Peyer's patch (tissue), 4 donors: ENCODE results near the gene NUDT22. TPM values are rescaled to one million over a fixed set of nuclear protein-coding genes. Genes with fewer than 3 reads are reported as not detected.

Experiments
- DNase-seq, 3 donors: peaks; one replicate each; pipeline ENCODE4 v3.0.0-alpha.2; 2017 to 2019
- H3K27ac ChIP-seq, 4 donors: fragments of 200-600 bp; sonication (generic); one replicate each; pipeline ENCODE4 v1.5.1; 2016 to 2019
- H3K27me3 ChIP-seq, 2 donors: fragments of 200-600 bp; sonication (generic); one replicate each; pipeline ENCODE4 v1.5.1; 2019
- H3K36me3 ChIP-seq, 3 donors: fragments of 200-600 bp; sonication (generic); one replicate each; pipeline ENCODE4 v1.5.1; 2016 to 2019
- H3K4me1 ChIP-seq, 4 donors: fragments of 200-600 bp; sonication (generic); one replicate each; pipeline ENCODE4 v1.5.1; 2016 to 2019
- H3K4me3 ChIP-seq, 4 donors: fragments of 200-600 bp; sonication (generic); 1 replicate in 3 of 4; 2 replicates in 1 of 4; pipeline ENCODE4 v1.5.1; 2016 to 2019; ENCODE audit warnings: mild to moderate bottlenecking in 1 of 4
- H3K9me3 ChIP-seq, 4 donors: fragments of 200-600 bp; sonication (generic); one replicate each; pipeline ENCODE4 v1.5.1; 2016 to 2019; ENCODE audit warnings: mild to moderate bottlenecking in 1 of 4
- CTCF ChIP-seq, 6 experiments: fragments of 450-650 bp in 4 of 6; fragments of 200-600 bp in 2 of 6; sonication (generic) in 1 of 6; IDR thresholded peaks; one replicate each; pipeline ENCODE4 v1.5.1; 2017 to 2019; ENCODE audit warnings: antibody characterized with exemption in 6 of 6, mild to moderate bottlenecking in 3 of 6, moderate library complexity in 1 of 6
- POLR2A ChIP-seq, 2 donors: fragments of 450-650 bp; IDR thresholded peaks; one replicate each; pipeline ENCODE4 v1.5.1; 2017; ENCODE audit warnings: antibody characterized with exemption in 2 of 2, mild to moderate bottlenecking in 2 of 2, moderate library complexity in 2 of 2
- total RNA-seq, 4 donors: library from RNA; depleted of rRNA; stranded (reverse); fragments of >200 nt; gene quantifications; one replicate each; pipeline ENCODE4 v1.1.0, GENCODE V29; 2016

The NUDT22 gene
- total RNA-seq, 4 donors from 2014 or later: 145 to 190 (median 156) TPM

- Histone ChIP-seq H3K27ac (peak overlapping the region in 1 of 4 donors; percentile 4), H3K27me3 (no peaks in the 10 kb centered on the region), H3K9me3 (no peaks in the 10 kb centered on the region), H3K4me1 (peaks cover 0 to 69% (median 23%) of the 10 kb centered on the region in 4 donors), H3K36me3 (peaks cover 0 to 9% (median 0%) of the 10 kb centered on the region in 3 donors), H3K4me3 (no peak overlapping the region)
- DNase-seq: no peak
- TF ChIP-seq CTCF (IDR thresholded peaks at IDR 0.05) (no peak), POLR2A (IDR thresholded peaks at IDR 0.05) (no peak)
Observed at GRCh38 chr11:64249563-64250414, 23.7 kb downstream of the NUDT22 start.

- Histone ChIP-seq H3K9me3 (no peaks in the 10 kb centered on the region), H3K36me3 (peaks cover 0 to 16% (median 0%) of the 10 kb centered on the region in 3 donors), H3K27me3 (no peaks in the 10 kb centered on the region), H3K27ac (peak overlapping the region in 3 of 4 donors; percentile 77 to 99 (median 95)), H3K4me3 (peak overlapping the region; percentile 75 to 99 (median 85)), H3K4me1 (peaks cover 0 to 69% (median 18%) of the 10 kb centered on the region in 4 donors)
- DNase-seq: no peak
- no peak for TF ChIP-seq POLR2A (IDR thresholded peaks at IDR 0.05)
- TF ChIP-seq CTCF (IDR thresholded peaks at IDR 0.05): no peak
Observed at GRCh38 chr11:64250415-64251015, 24.4 kb downstream of the NUDT22 start.

- H3K9me3 ChIP-seq: no peaks in the 10 kb centered on the region
- H3K36me3 ChIP-seq: peaks cover 0 to 22% (median 0%) of the 10 kb centered on the region in 3 donors
- DNase-seq: peak; percentile 53 to 84 (median 76)
- H3K4me3 ChIP-seq: peak within 1 kb of the TSS; percentile 75 to 99 (median 85)
- H3K4me1 ChIP-seq: peaks cover 0 to 72% (median 16%) of the 10 kb centered on the region in 4 donors
- H3K27ac ChIP-seq: peak within 1 kb of the TSS; percentile 77 to 99 (median 95)
- TF ChIP-seq POLR2A (IDR thresholded peaks at IDR 0.05) (peak in 1 of 2 donors; percentile 94), CTCF (IDR thresholded peaks at IDR 0.05) (peak; percentile 53 to 95 (median 85))
- no peaks in the 10 kb centered on the region for H3K27me3 ChIP-seq
Observed at GRCh38 chr11:64251016-64251752, 25.1 kb downstream of the NUDT22 start, which contains the start of gene PLCB3. Gene PLCB3, plus strand, starts transcription at chr11:64251530. Its CDS starts 120 bp downstream, at chr11:64251650.

GRCh38 chr11:64251753-64252002 is 25.6 kb downstream of the NUDT22 start:
- H3K4me1 ChIP-seq: peaks cover 0 to 77% (median 16%) of the 10 kb centered on the region in 4 donors
- H3K9me3 ChIP-seq: no peaks in the 10 kb centered on the region
- DNase-seq: no peak
- peaks cover 0 to 27% (median 0%) of the 10 kb centered on the region in 3 donors for H3K36me3 ChIP-seq
- peak overlapping the region; percentile 77 to 99 (median 95) for H3K27ac ChIP-seq
- peak overlapping the region; percentile 75 to 99 (median 85) for H3K4me3 ChIP-seq
- no peaks in the 10 kb centered on the region for H3K27me3 ChIP-seq
- TF ChIP-seq CTCF (IDR thresholded peaks at IDR 0.05) (no peak), POLR2A (IDR thresholded peaks at IDR 0.05) (peak; percentile 16 to 37)
